Kidney (tissue), 14 donors: Measurements from ENCODE around the gene CNTNAP4. TPM values are rescaled to one million over a fixed set of nuclear protein-coding genes. Genes with fewer than 3 reads are reported as not detected.

Experiments used
- DNase-seq, 5 donors: peaks; one replicate each; pipeline ENCODE4 v3.0.0-alpha.2; 2013 to 2020
- FAIRE-seq: peaks from 2 replicates; lab custom pipeline; 2012; peaks lifted over from hg19 to GRCh38; lab: Jason Lieb, UNC
- H3K27ac ChIP-seq, 2 donors: one replicate each; pipeline ENCODE4 v1.7.0; 2013; ENCODE audit warnings: low read depth in 2 of 2, low read length in 2 of 2, inconsistent platforms in 1 of 2
- H3K27me3 ChIP-seq: one replicate; pipeline ENCODE4 v1.7.1; 2013; ENCODE audit warnings: low read length, inconsistent platforms; ENCODE audit not compliant: control insufficient read depth, insufficient read depth
- H3K36me3 ChIP-seq, 3 donors: one replicate each; pipeline versions ENCODE4 v1.7.0 to v1.7.1; 2013; ENCODE audit warnings: low read length in 3 of 3, control low read depth in 1 of 3, inconsistent platforms in 1 of 3; ENCODE audit not compliant: insufficient read depth in 3 of 3, control insufficient read depth in 2 of 3
- H3K4me1 ChIP-seq, 3 donors: one replicate each; pipeline versions ENCODE4 v1.7.0 to v1.7.1; 2013; ENCODE audit warnings: low read length in 3 of 3, inconsistent platforms in 1 of 3, low read depth in 1 of 3; ENCODE audit not compliant: control insufficient read depth in 2 of 3, insufficient read depth in 2 of 3
- H3K4me3 ChIP-seq, 3 donors: one replicate each; pipeline versions ENCODE4 v1.7.0 to v1.8.1; 2013; ENCODE audit warnings: low read length in 3 of 3, control low read depth in 1 of 3, inconsistent platforms in 1 of 3
- H3K9ac ChIP-seq, 3 donors: one replicate each; pipeline versions ENCODE4 v1.7.0 to v1.7.1; 2013; ENCODE audit warnings: low read length in 3 of 3, control low read depth in 1 of 3, inconsistent platforms in 1 of 3
- H3K9me3 ChIP-seq, 3 donors: one replicate each; pipeline versions ENCODE4 v1.7.0 to v1.7.1; 2013; ENCODE audit warnings: low read length in 3 of 3, control low read depth in 1 of 3, inconsistent platforms in 1 of 3; ENCODE audit not compliant: control insufficient read depth in 2 of 3, insufficient read depth in 1 of 3
- intact Hi-C: fragments of 100-400 bp; cut with DNase I; formaldehyde crosslinking; loops from one replicate; pipeline ENCODE4 v1.11.1; 2022
- polyA plus RNA-seq: library from polyadenylated mRNA; stranded (reverse); fragments of 350-450 nt; fragmentation: Illumina TruSeq; extraction: RNeasy Lipid Tissue Mini Kit (QIAGEN cat#74804); gene quantifications from one replicate; pipeline ENCODE4 v1.2.3, GENCODE V29; 2014; ENCODE audit warnings: low read depth, low replicate concordance; ENCODE audit not compliant: insufficient read depth
- total RNA-seq: library from RNA; stranded (reverse); fragmentation: NEBNext Ultra II Directional; extraction: Animal tissue kit (Norgen Biotek cat#: 25700); gene quantifications from one replicate; pipeline ENCODE4 v1.2.1, GENCODE V29; 2021
- TF ChIP-seq, protein P1 (sequence below): IDR thresholded peaks from 3 replicates; pipeline ENCODE4 v1.5.1; 2012; ENCODE audit warnings: mild to moderate bottlenecking, moderate library complexity, borderline replicate concordance; ENCODE audit not compliant: insufficient read depth; ENCODE audit errors: extremely low read depth
- donor health status: control.
- donor health status: control.
- donor health status: control.
- donor health status: control.
- donor health status: control.
- donor health status: DM: yes; HTN: yes; CAD: no.
- donor health status: Normal renal cell carcinoma (clear cell type).

CNTNAP4 gene
- total and polyA plus RNA-seq, 2 donors from 2014 or later: not detected

DNA sequence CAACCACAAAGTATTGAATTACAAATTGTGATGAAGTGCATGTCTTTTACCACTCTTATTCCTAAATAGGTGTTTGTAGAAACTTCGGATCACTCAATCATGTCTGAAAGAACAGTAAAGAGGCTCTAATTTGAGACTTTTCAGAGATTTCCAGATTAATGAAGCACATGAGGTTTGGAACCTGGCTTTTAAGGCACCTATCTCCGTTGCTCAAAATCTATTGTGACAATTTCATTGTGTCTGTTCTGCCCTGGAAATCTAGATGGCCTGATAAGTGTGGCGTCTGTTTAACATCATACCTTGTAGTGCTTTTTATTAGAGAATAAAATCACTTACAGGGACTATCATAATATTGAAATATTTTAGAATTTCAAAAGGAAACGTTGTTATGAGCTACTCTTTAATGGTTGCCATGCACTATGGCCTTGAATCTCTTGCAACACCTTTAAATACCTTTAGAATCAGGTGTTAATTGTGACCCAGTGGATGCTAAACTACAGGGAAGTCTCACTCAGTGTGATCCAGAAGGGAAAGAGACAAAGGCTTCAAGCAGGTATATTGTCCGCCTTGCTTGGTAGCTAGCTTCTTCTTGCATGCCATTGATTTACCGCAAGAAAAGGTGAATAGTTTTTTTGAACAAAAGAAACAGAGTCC lies 210.3 kb downstream of the CNTNAP4 start:
- Histone ChIP-seq H3K4me1 (no peaks in the 10 kb centered on the region), H3K27me3 (no peaks in the 10 kb centered on the region), H3K9me3 (no peaks in the 10 kb centered on the region), H3K4me3 (no peak overlapping the region), H3K9ac (no peak overlapping the region), H3K36me3 (no peaks in the 10 kb centered on the region), H3K27ac (no peak overlapping the region)
- DNase-seq: no peak
- intact Hi-C loops: no loop called here
- no peak for FAIRE-seq
- TF ChIP-seq, protein P1, sequence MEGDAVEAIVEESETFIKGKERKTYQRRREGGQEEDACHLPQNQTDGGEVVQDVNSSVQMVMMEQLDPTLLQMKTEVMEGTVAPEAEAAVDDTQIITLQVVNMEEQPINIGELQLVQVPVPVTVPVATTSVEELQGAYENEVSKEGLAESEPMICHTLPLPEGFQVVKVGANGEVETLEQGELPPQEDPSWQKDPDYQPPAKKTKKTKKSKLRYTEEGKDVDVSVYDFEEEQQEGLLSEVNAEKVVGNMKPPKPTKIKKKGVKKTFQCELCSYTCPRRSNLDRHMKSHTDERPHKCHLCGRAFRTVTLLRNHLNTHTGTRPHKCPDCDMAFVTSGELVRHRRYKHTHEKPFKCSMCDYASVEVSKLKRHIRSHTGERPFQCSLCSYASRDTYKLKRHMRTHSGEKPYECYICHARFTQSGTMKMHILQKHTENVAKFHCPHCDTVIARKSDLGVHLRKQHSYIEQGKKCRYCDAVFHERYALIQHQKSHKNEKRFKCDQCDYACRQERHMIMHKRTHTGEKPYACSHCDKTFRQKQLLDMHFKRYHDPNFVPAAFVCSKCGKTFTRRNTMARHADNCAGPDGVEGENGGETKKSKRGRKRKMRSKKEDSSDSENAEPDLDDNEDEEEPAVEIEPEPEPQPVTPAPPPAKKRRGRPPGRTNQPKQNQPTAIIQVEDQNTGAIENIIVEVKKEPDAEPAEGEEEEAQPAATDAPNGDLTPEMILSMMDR: no peak

DNA sequence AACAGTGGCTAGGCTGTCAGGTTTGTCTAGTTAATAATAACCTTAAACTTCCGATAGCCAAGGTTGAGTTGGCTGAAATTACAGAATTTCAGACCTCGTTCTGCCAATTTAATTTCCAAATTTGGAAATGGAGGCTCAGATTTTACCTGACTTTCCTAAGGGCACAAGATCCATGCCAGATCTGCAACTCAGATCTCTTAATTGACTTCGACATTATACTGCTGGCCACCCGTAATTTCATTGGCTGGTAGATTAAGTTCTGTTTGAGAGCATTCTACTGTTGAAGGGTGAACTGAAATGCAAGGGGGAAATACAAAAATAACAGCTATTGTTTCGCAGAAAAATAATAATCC lies 210.8 kb downstream of the CNTNAP4 start:
- Histone ChIP-seq H3K27ac (no peak overlapping the region), H3K9ac (no peak overlapping the region), H3K4me1 (no peaks in the 10 kb centered on the region), H3K27me3 (no peaks in the 10 kb centered on the region), H3K9me3 (no peaks in the 10 kb centered on the region), H3K36me3 (no peaks in the 10 kb centered on the region), H3K4me3 (no peak overlapping the region)
- DNase-seq (no peak), FAIRE-seq (no peak)
- intact Hi-C loops: no loop called here
- TF ChIP-seq, protein P1: no peak

- TF ChIP-seq, protein P1: no peak
- H3K9ac ChIP-seq: no peak overlapping the region
- no peaks in the 10 kb centered on the region for H3K36me3 ChIP-seq
- FAIRE-seq (no peak), DNase-seq (no peak)
- H3K4me3 ChIP-seq: no peak overlapping the region
- H3K27me3 ChIP-seq: no peaks in the 10 kb centered on the region
- intact Hi-C loops: no loop called here
- H3K9me3 ChIP-seq: no peaks in the 10 kb centered on the region
- H3K27ac ChIP-seq: no peak overlapping the region
- no peaks in the 10 kb centered on the region for H3K4me1 ChIP-seq
Measured at GRCh38 chr16:76490036-76490639, 212.9 kb downstream of the CNTNAP4 start.
